AG04450 (cell line): ENCODE data around the gene PSENEN. TPM values are rescaled to one million over a fixed set of nuclear protein-coding genes. Genes with fewer than 3 reads are reported as not detected.

Experiments used
- CTCF ChIA-PET: fragments of 300-600, 350-600 bp; formaldehyde crosslinking; extraction: SDS; loops from one replicate; lab custom pipeline; 2022; ENCODE audit warnings: antibody characterized with exemption, inconsistent platforms; lab: Charles Lee
- POLR2A ChIA-PET: fragments of 350-600 bp; formaldehyde crosslinking; extraction: SDS; loops from one replicate; lab custom pipeline; 2021; ENCODE audit warnings: antibody characterized with exemption, inconsistent platforms; lab: Yijun Ruan, JAX
- DNase-seq: peaks from one replicate; pipeline ENCODE4 v3.0.0-alpha.2; 2011; ENCODE audit warnings: low read depth, low spot score
- H3K27ac ChIP-seq: one replicate; pipeline ENCODE4 v1.5.1; 2012; ENCODE audit warnings: low read depth, low read length, control low read depth
- H3K27me3 ChIP-seq: one replicate; pipeline ENCODE4 v1.6.0; 2012; ENCODE audit warnings: low read length; ENCODE audit not compliant: control insufficient read depth, insufficient read depth
- H3K4me3 ChIP-seq: 2 replicates; pipeline ENCODE4 v1.5.1; 2011; ENCODE audit warnings: mild to moderate bottlenecking, low read depth, low read length, control low read depth
- H3K9me3 ChIP-seq: 2 replicates; pipeline ENCODE4 v1.5.1; 2012; ENCODE audit warnings: low read length; ENCODE audit not compliant: control insufficient read depth, insufficient read depth
- CTCF ChIP-seq: IDR thresholded peaks from 2 replicates; pipeline ENCODE4 v1.5.1; 2011; ENCODE audit warnings: low read depth, low read length, control low read depth, inconsistent platforms
- polyA plus RNA-seq: library from polyadenylated mRNA; depleted of rRNA; stranded (reverse); fragments of >200 nt; gene quantifications from 2 replicates; pipeline ENCODE4 v1.2.3, GENCODE V29; 2011

PSENEN gene
- polyA plus RNA-seq, 1 experiment, result 41.0 TPM

DNA sequence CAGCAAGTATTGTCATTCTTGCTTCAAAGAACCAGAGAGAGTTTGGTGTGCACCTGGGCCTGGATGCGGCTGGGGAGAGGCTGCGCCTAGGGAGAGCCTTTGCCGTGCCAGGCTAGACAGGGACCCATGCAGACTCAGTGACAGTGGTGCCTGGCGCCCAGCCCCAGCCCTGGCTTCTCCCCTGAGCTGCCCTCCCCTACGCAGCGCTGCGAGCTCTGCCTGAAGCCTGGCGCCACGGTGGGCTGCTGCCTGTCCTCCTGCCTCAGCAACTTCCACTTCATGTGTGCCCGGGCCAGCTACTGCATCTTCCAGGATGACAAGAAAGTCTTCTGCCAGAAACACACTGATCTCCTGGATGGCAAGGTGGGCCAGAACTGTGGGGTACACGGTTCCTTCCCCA, 15.7 kb upstream of the PSENEN start:
- CTCF ChIA-PET, result interaction anchor here (1.0 kb wide), 1 partner anchor 37 kb away, joined by 3 read pairs; no protein-coding TSS in a partner anchor

GRCh38 chr19:35730326-35730725, 15.1 kb upstream of the PSENEN start:
- H3K27ac ChIP-seq, result no peak overlapping the region
- ChIA-PET POLR2A (no interaction called here), CTCF (interaction anchor here (1.0 kb wide), 1 partner anchor 38 kb away, joined by 3 read pairs; no protein-coding TSS in a partner anchor)
- H3K9me3 ChIP-seq, result no peaks in the 10 kb centered on the region; the same call in 1 of the 2 replicates
- no peaks in the 10 kb centered on the region for H3K27me3 ChIP-seq
- H3K4me3 ChIP-seq, result no peak overlapping the region
- TF ChIP-seq CTCF, result no peak
- DNase-seq, result no peak

More for the DNA sequence above, 15.7 kb upstream of the PSENEN start:
- Histone ChIP-seq H3K27ac (no peak overlapping the region), H3K27me3 (no peaks in the 10 kb centered on the region), H3K4me3 (no peak overlapping the region), H3K9me3 (no peaks in the 10 kb centered on the region; the same call in 1 of the 2 replicates)
- TF ChIP-seq CTCF, result no peak
- POLR2A ChIA-PET, result no interaction called here
- DNase-seq, result no peak

GRCh38 chr19:35731353-35731752, 14.1 kb upstream of the PSENEN start:
- TF ChIP-seq CTCF, result no peak
- H3K27ac ChIP-seq, result no peak overlapping the region
- CTCF ChIA-PET, result no interaction called here
- H3K27me3 ChIP-seq, result no peaks in the 10 kb centered on the region
- POLR2A ChIA-PET, result interaction anchor here (0.9 kb wide), 1 partner anchor 10 kb away, joined by 7 read pairs; no protein-coding TSS in a partner anchor
- H3K4me3 ChIP-seq, result no peak overlapping the region
- DNase-seq, result no peak
- no peaks in the 10 kb centered on the region; the same call in 1 of the 2 replicates for H3K9me3 ChIP-seq

GRCh38 chr19:35731779-35732405, 13.6 kb upstream of the PSENEN start:
- Histone ChIP-seq H3K27me3 (no peaks in the 10 kb centered on the region), H3K27ac (no peak overlapping the region), H3K9me3 (no peaks in the 10 kb centered on the region; the same call in 1 of the 2 replicates), H3K4me3 (no peak overlapping the region)
- TF ChIP-seq CTCF, result no peak
- DNase-seq, result no peak
- CTCF ChIA-PET, result no interaction called here
- POLR2A ChIA-PET, result interaction anchor here (0.9 kb wide), 2 partner anchors 8 to 9 kb away, joined by 3 to 7 read pairs; no protein-coding TSS in a partner anchor

GRCh38 chr19:35732540-35733179, 12.8 kb upstream of the PSENEN start:
- Histone ChIP-seq H3K4me3 (no peak overlapping the region), H3K27me3 (no peaks in the 10 kb centered on the region), H3K27ac (no peak overlapping the region), H3K9me3 (no peaks in the 10 kb centered on the region; the same call in 1 of the 2 replicates)
- no peak for DNase-seq
- ChIA-PET POLR2A (interaction anchor here (0.9 kb wide), 1 partner anchor 7 kb away, joined by 3 read pairs; no protein-coding TSS in a partner anchor), CTCF (no interaction called here)
- TF ChIP-seq CTCF, result no peak
